Lower lobe of right lung (tissue), 2 donors: ENCODE measurements around the gene CCL19. TPM values are rescaled to one million over a fixed set of nuclear protein-coding genes. Genes with fewer than 3 reads are reported as not detected.

Experiments
- ATAC-seq, 2 donors: fragments of 200-7000 bp; cut with Tn5 transposase; one replicate each; pipeline ENCODE4 v1.9.1; 2020 to 2022; ENCODE audit warnings: mild to moderate bottlenecking in 2 of 2, moderate library complexity in 2 of 2
- DNase-seq: peaks from one replicate; pipeline ENCODE4 v3.0.0-alpha.2; 2020
- H3K27ac ChIP-seq: fragments of 200-600 bp; one replicate; pipeline ENCODE4 v1.8.0; 2022
- H3K27me3 ChIP-seq: fragments of 200-600 bp; one replicate; pipeline ENCODE4 v1.8.0; 2022; ENCODE audit warnings: low read depth
- H3K36me3 ChIP-seq: fragments of 200-600 bp; one replicate; pipeline ENCODE4 v1.8.0; 2022; ENCODE audit warnings: mild to moderate bottlenecking
- H3K4me1 ChIP-seq: fragments of 200-600 bp; one replicate; pipeline ENCODE4 v1.8.0; 2022
- H3K4me3 ChIP-seq: fragments of 200-600 bp; one replicate; pipeline ENCODE4 v1.8.0; 2022; ENCODE audit warnings: mild to moderate bottlenecking
- H3K9me3 ChIP-seq: fragments of 200-600 bp; one replicate; pipeline ENCODE4 v1.8.0; 2022
- intact Hi-C: fragments of 100-400 bp; cut with DNase I; formaldehyde crosslinking; loops from one replicate; pipeline ENCODE4 v1.11.0; 2022
- total RNA-seq: library from RNA; stranded (reverse); fragmentation: NEBNext Ultra II Directional; extraction: Animal tissue kit (Norgen Biotek cat#: 25700); gene quantifications from one replicate; pipeline ENCODE4 v1.2.1, GENCODE V29; 2021
- TF ChIP-seq, protein P1 (sequence below): fragments of 200-600 bp; IDR thresholded peaks from one replicate; pipeline ENCODE4 v1.8.0; 2022; ENCODE audit warnings: antibody characterized with exemption, mild to moderate bottlenecking
- donor health status: DM: no; HTN: yes; CAD: no; lungs with severe emphysema.

CCL19 gene
- total RNA-seq, 1 donor from 2014 or later = 2.4 TPM

DNA sequence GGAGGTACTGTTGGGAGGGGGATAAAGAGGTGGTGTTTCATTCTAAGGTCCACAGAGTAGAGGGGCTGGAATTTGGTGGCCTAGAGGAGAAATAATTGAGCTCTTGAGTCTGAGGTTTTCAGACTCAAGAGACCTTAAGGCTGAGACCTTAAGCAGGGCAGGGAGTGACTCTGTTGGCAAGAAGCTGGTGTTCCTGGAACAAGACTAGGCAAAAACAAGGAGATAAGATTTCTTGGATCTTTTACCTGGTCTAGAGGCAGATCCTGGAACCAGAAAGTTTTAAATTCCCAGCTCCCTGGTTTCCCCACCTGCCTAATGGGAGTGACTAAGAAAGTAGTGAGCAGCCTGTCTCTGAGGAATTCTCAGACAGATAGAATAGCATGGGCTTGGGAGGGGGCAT lies 22.9 kb upstream of the CCL19 start:
- no peak for ATAC-seq

DNA sequence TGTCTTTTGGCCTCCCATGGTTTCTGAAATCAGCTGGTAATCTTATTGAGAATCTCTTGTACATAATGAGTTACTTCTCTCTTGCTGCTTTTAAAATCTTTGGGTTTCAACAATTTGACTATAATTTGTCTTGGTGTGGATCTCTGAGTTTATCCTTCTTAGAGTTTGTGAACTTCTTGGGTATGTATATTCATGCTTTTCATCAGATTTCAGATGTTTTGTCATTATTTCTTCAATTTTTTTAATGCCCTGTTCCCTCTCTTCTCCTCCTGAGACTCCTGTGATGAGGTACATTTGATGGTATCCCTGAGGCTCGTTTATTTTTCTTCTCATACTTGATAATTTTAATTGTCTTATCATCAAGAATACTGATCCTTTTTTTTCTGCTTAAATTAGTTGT lies 21.1 kb upstream of the CCL19 start:
- TF ChIP-seq, protein P1, sequence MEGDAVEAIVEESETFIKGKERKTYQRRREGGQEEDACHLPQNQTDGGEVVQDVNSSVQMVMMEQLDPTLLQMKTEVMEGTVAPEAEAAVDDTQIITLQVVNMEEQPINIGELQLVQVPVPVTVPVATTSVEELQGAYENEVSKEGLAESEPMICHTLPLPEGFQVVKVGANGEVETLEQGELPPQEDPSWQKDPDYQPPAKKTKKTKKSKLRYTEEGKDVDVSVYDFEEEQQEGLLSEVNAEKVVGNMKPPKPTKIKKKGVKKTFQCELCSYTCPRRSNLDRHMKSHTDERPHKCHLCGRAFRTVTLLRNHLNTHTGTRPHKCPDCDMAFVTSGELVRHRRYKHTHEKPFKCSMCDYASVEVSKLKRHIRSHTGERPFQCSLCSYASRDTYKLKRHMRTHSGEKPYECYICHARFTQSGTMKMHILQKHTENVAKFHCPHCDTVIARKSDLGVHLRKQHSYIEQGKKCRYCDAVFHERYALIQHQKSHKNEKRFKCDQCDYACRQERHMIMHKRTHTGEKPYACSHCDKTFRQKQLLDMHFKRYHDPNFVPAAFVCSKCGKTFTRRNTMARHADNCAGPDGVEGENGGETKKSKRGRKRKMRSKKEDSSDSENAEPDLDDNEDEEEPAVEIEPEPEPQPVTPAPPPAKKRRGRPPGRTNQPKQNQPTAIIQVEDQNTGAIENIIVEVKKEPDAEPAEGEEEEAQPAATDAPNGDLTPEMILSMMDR = no peak
- no peaks in the 10 kb centered on the region for H3K36me3 ChIP-seq
- intact Hi-C loops = no loop called here
- DNase-seq (no peak), ATAC-seq (no peak)
- no peak overlapping the region for H3K4me3 ChIP-seq
- H3K27me3 ChIP-seq = no peaks in the 10 kb centered on the region
- H3K27ac ChIP-seq = no peak overlapping the region
- peaks cover 10% of the 10 kb centered on the region for H3K4me1 ChIP-seq
- no peaks in the 10 kb centered on the region for H3K9me3 ChIP-seq

More for the DNA sequence above, 22.9 kb upstream of the CCL19 start:
- intact Hi-C loops = no loop called here
- Histone ChIP-seq H3K9me3 (no peaks in the 10 kb centered on the region), H3K4me3 (no peak overlapping the region), H3K27me3 (no peaks in the 10 kb centered on the region), H3K27ac (no peak overlapping the region), H3K36me3 (no peaks in the 10 kb centered on the region), H3K4me1 (peaks cover 10% of the 10 kb centered on the region)
- no peak for DNase-seq
- TF ChIP-seq, protein P1 = no peak

DNA sequence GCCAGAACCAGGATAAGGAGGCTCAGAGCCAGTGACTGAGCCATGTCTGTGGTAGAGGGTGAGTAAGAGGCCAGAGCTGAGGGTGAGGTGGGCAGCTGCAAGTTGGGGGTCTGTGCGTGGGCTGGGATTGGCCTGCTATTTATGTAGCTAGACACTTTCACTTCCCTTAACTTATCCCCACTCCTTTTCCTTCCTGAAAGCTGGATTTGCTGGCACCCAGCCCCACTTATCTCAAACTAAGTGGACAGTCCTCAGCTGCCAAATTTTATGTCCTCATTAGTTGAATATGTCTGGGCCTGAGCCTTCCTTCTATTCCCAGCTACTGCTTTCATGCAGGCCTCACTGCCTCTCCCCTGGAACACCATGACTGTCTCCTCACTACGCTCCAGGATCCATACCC lies 18.9 kb upstream of the CCL19 start, which contains the start of gene CCL21:
Gene CCL21 (minus strand): TSS at position 114 of the 400 bp plus-strand sequence. CDS start 70 bp downstream, at position 44.
- Histone ChIP-seq H3K9me3 (no peaks in the 10 kb centered on the region), H3K36me3 (no peaks in the 10 kb centered on the region), H3K27ac (no peak within 1 kb of the TSS), H3K4me3 (no peak within 1 kb of the TSS), H3K4me1 (peaks cover 10% of the 10 kb centered on the region), H3K27me3 (no peaks in the 10 kb centered on the region)
- DNase-seq (no peak), ATAC-seq (peak; percentile 41 to 43)
- intact Hi-C loops = no loop called here
- TF ChIP-seq, protein P1 = no peak

DNA sequence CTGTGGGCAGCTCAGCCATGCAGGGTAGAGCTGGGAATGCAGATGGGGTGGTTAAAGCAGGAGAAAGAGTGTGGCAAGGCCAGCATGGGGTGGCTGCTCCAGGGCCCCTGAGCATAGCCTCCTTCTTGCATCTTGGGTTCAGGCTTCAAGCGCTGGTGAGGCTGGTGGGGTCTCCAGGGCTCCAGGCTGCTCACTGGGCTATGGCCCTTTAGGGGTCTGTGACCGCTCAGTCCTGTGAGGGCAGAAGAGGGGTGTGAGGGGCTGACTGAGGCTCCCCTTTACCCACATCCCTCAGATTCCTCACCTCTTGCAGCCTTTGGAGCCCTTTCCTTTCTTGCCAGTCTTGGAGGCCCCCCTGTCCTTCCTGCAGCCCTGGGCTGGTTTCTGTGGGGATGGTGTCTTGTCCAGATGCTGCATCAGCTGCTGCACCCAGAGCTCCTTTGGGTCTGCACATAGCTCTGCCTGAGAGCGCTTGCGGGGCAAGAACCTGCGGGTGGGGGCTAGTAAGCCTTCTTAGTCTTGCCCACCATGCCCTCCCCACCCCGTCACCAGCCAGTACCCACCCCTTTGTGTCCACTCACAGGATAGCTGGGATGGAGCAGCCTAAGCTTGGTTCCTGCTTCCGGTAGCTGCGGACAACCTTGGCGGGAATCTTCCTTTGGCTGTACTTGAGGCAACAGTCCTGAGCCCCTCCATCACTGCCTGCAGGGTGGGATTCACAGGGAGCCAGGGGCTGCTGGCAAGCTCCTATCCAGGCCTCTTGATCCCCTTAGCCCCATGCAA lies 18.3 kb upstream of the CCL19 start:
- TF ChIP-seq, protein P1 = no peak
- ATAC-seq (peak; percentile 16 to 20), DNase-seq (no peak)
- Histone ChIP-seq H3K4me1 (peaks cover 10% of the 10 kb centered on the region), H3K4me3 (no peak overlapping the region), H3K27me3 (no peaks in the 10 kb centered on the region), H3K9me3 (no peaks in the 10 kb centered on the region), H3K27ac (no peak overlapping the region), H3K36me3 (no peaks in the 10 kb centered on the region)
- intact Hi-C loops = no loop called here

DNA sequence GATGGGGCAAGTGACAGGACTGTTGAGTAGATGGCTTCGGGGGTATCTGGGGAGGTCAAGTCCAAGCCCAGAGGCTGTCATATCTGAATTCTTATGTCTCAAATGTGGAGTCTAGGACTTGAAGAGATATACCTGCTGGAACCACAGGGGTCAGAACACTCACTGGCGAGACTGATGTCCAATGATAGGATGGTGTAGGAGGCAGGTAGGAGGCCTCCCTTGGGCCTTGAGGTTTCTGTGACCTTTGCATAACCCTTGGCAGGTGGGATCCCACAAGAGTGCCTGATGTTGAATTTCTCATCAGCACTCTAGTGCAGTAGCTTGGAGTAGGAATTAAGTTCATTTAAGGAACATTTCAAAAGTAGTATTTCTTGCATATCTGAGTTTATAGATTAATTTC lies 16.1 kb upstream of the CCL19 start:
- Histone ChIP-seq H3K4me1 (peaks cover 10% of the 10 kb centered on the region), H3K27me3 (no peaks in the 10 kb centered on the region), H3K27ac (no peak overlapping the region), H3K36me3 (no peaks in the 10 kb centered on the region), H3K4me3 (no peak overlapping the region), H3K9me3 (no peaks in the 10 kb centered on the region)
- ATAC-seq (no peak), DNase-seq (no peak)
- intact Hi-C loops = no loop called here
- TF ChIP-seq, protein P1 = no peak
